GM12878 (cell line): ENCODE measurements around the gene GPR179. TPM values are rescaled to one million over a fixed set of nuclear protein-coding genes. Genes with fewer than 3 reads are reported as not detected.

Source experiments
- ATAC-seq: fragments of 200-7000 bp; cut with Tn5 transposase; 3 replicates; pipeline ENCODE4 v1.9.1; 2020; ENCODE audit warnings: mild to moderate bottlenecking, moderate library complexity
- BruUV-seq: library from RNA; stranded (reverse); fragments of 400-500 nt; replicated peaks from 2 replicates; lab custom pipeline; 2021; lab: Mats Ljungman, UMichigan
- CTCF ChIA-PET: fragments of 300-600 bp; sonication (Branson Sonifier 250); formaldehyde crosslinking; extraction: SDS; loops from one replicate; lab custom pipeline; 2021; ENCODE audit warnings: inconsistent platforms; lab: Yijun Ruan, JAX
- POLR2A ChIA-PET: fragments of 350-600 bp; formaldehyde crosslinking; extraction: SDS; loops from one replicate; lab custom pipeline; 2021; ENCODE audit warnings: inconsistent platforms; lab: Charles Lee
- RAD21 ChIA-PET: fragments of 300-600 bp; sonication (Branson Sonifier 250); formaldehyde crosslinking; loops from one replicate; lab custom pipeline; 2023; ENCODE audit warnings: antibody characterized with exemption; ENCODE audit not compliant: unreplicated experiment; lab: Charles Lee
- SMC1A ChIA-PET: fragments of 300-600 bp; sonication (Branson Sonifier 250); formaldehyde crosslinking; loops from one replicate; lab custom pipeline; 2023; ENCODE audit not compliant: unreplicated experiment, uncharacterized antibody; lab: Charles Lee
- DNase-seq: peaks from one replicate; pipeline ENCODE4 v3.0.0-alpha.2; 2011; ENCODE audit warnings: low read depth, low spot score
- FAIRE-seq: peaks from 3 replicates; lab custom pipeline; 2011; peaks lifted over from hg19 to GRCh38; lab: Jason Lieb, UNC
- H2AFZ ChIP-seq: 2 replicates; pipeline ENCODE4 v1.6.0; 2011; ENCODE audit warnings: low read depth, low read length, control low read depth; ENCODE audit not compliant: control insufficient read depth
- H3K27ac ChIP-seq: 2 replicates; pipeline ENCODE4 v1.5.1; 2011; ENCODE audit warnings: control low read depth; ENCODE audit not compliant: control insufficient read depth, insufficient read depth
- H3K27me3 ChIP-seq, 2 experiments: replicated peaks in 1 of 2; 2 replicates each; pipeline versions ENCODE4 v1.6.0 to v1.6.1; 2011; ENCODE audit warnings: low read length in 1 of 2; ENCODE audit not compliant: control insufficient read depth in 2 of 2, insufficient read depth in 2 of 2
- H3K36me3 ChIP-seq, 2 experiments: 2 replicates each; pipeline ENCODE4 v1.5.1; 2011; ENCODE audit warnings: low read length in 1 of 2; ENCODE audit not compliant: control insufficient read depth in 2 of 2, insufficient read depth in 2 of 2
- H3K4me1 ChIP-seq: 2 replicates; pipeline ENCODE4 v1.6.1; 2011; ENCODE audit warnings: mild to moderate bottlenecking, low read length, moderate library complexity, mixed read lengths; ENCODE audit not compliant: control insufficient read depth, insufficient read depth
- H3K4me2 ChIP-seq: 2 replicates; pipeline ENCODE4 v1.6.0; 2011; ENCODE audit warnings: control low read depth; ENCODE audit not compliant: control insufficient read depth, insufficient read depth
- H3K4me3 ChIP-seq: fragments of 200-600 bp; sonication (generic); 2 replicates; pipeline ENCODE4 v1.5.1; 2016
- H3K79me2 ChIP-seq: 2 replicates; pipeline ENCODE4 v1.6.0; 2011; ENCODE audit warnings: low read length; ENCODE audit not compliant: control insufficient read depth, insufficient read depth
- H3K9ac ChIP-seq: 2 replicates; pipeline ENCODE4 v1.8.0; 2011; ENCODE audit warnings: low read length, control low read depth, mixed read lengths; ENCODE audit not compliant: control insufficient read depth, insufficient read depth
- H3K9me3 ChIP-seq: replicated peaks from 3 replicates; pipeline ENCODE4 v1.5.1; 2011; ENCODE audit warnings: mild to moderate bottlenecking, low read length; ENCODE audit not compliant: control insufficient read depth, insufficient read depth
- H4K20me1 ChIP-seq: 2 replicates; pipeline ENCODE4 v1.6.0; 2011; ENCODE audit not compliant: control insufficient read depth, insufficient read depth
- ATF3 ChIP-seq: IDR thresholded peaks from 2 replicates; pipeline ENCODE4 v1.6.1; 2011; ENCODE audit warnings: low read depth, mild to moderate bottlenecking, low read length, moderate library complexity, borderline replicate concordance; ENCODE audit errors: extremely low read depth
- MEF2B ChIP-seq: fragments of 450-650 bp; IDR thresholded peaks from 2 replicates; pipeline ENCODE4 v1.6.1; 2018; ENCODE audit warnings: mild to moderate bottlenecking, moderate library complexity; ENCODE audit not compliant: partially characterized antibody, poor library complexity, severe bottlenecking
- POLR2AphosphoS5 ChIP-seq: IDR thresholded peaks from 2 replicates; pipeline ENCODE4 v1.6.1; 2011; ENCODE audit warnings: mild to moderate bottlenecking, low read length, inconsistent platforms
- RELA ChIP-seq: fragments of 450-650 bp; IDR thresholded peaks from 2 replicates; pipeline ENCODE4 v1.8.0; 2014; ENCODE audit warnings: borderline replicate concordance; ENCODE audit not compliant: partially characterized antibody
- SMAD5 ChIP-seq: IDR thresholded peaks from 2 replicates; pipeline ENCODE4 v1.6.1; 2016; ENCODE audit warnings: antibody characterized with exemption, low read depth
- TAF1 ChIP-seq: IDR thresholded peaks from 2 replicates; pipeline ENCODE4 v1.6.1; 2011; ENCODE audit warnings: mild to moderate bottlenecking, low read depth, low read length, borderline replicate concordance
- WGBS: methylation state at CpG from one replicate; pipeline ENCODE4 v1.1.6; 2016; ENCODE audit warnings: low lambda C conversion rate; ENCODE audit not compliant: insufficient replicate concordance, insufficient coverage; ENCODE audit errors: missing lambda C conversion rate; 5-methylcytosine and 5-hydroxymethylcytosine counted together
- in situ Hi-C: fragments of 300-500 bp; cut with MboI; formaldehyde crosslinking; loops from 9 replicates; pipeline ENCODE4 v1.14.3; 2018; ENCODE audit warnings: mixed read lengths
- intact Hi-C: fragments of 100-400 bp; cut with micrococcal nuclease; formaldehyde crosslinking; loops from one replicate; pipeline ENCODE4 v1.14.2; 2022; ENCODE audit not compliant: unreplicated experiment
- polyA plus RNA-seq, 11 experiments: library from polyadenylated mRNA; depleted of rRNA in 4 of 11; unstranded in 6 of 11; stranded (reverse) in 5 of 11; fragments of >200 nt; fragmentation: Nextera tagmentation in 4 of 11; fragmentation: Illumina TruSeq in 1 of 11; extraction: Ambion mirVana in 4 of 11; extraction: Trizol in 1 of 11; gene quantifications; 1 replicate in 1 of 11; 2 replicates in 10 of 11; pipeline versions ENCODE4 v1.2.1 to v1.2.3, GENCODE V29; 2011 to 2016; ENCODE audit warnings: inconsistent platforms in 2 of 11, missing spikeins in 2 of 11, low read depth in 1 of 11
- total RNA-seq, 4 experiments: library from RNA; depleted of rRNA in 3 of 4; stranded (reverse); fragments of >200 nt in 3 of 4; fragmentation: Illumina TruSeq in 1 of 4; extraction: Trizol in 1 of 4; gene quantifications; 2 replicates each; pipeline versions ENCODE4 v1.2.1 to v1.2.3, GENCODE V29; 2013 to 2021
- TF ChIP-seq, protein P1 (sequence below): fragments of 450-650 bp; IDR thresholded peaks from 2 replicates; pipeline ENCODE4 v1.6.1; 2017; ENCODE audit warnings: antibody characterized with exemption, mild to moderate bottlenecking, moderate library complexity
- TF ChIP-seq, protein P2 (sequence below): fragments of 450-650 bp; IDR thresholded peaks from 2 replicates; pipeline ENCODE4 v1.6.1; 2017; ENCODE audit warnings: mild to moderate bottlenecking, moderate library complexity
- TF ChIP-seq, protein P3 (sequence below): fragments of 450-650 bp; IDR thresholded peaks from 2 replicates; pipeline ENCODE4 v1.6.1; 2017; ENCODE audit warnings: mild to moderate bottlenecking
- TF ChIP-seq, protein P4 (sequence below): IDR thresholded peaks from 2 replicates; pipeline ENCODE4 v1.6.1; 2012; ENCODE audit warnings: mild to moderate bottlenecking, low read depth, low read length

The GPR179 gene
- total and polyA plus RNA-seq, 10 of the 15 experiments (the other 5 are each of a cell fraction or from before 2014, with no cell fraction given): under 0.01 to 0.08 (median 0.01) TPM; not detected in 3

DNA sequence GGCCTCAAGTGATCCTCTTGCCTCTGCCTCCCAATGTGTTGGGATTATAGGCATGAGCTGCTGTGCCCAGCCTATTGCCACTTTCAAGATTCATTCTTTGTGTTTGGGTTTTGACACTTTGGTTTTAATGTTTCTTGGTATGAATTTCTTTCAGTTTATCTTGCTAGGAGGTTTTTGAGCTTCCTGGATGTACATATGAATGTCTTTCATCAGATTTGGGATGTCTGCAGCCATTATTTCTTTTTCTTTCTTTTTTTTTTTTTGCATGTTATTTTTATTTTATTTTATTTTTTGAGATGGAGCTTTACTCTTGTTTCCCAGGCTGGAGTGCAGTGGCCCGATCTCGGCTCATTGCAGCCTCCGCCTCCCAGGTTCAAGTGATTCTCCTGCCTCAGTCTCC is 28.3 kb downstream of the GPR179 start:
- Histone ChIP-seq H3K9me3 (no peaks in the 10 kb centered on the region), H3K36me3 (peaks cover 0 to 3% of the 10 kb centered on the region in 2 experiments; a peak in 3 of 4 replicates), H3K9ac (no peak overlapping the region), H3K4me3 (no peak overlapping the region), H4K20me1 (no peaks in the 10 kb centered on the region), H3K4me1 (no peaks in the 10 kb centered on the region), H3K4me2 (no peak overlapping the region), H2AFZ (no peak overlapping the region), H3K27me3 (no peaks in the 10 kb centered on the region), H3K79me2 (no peaks in the 10 kb centered on the region), H3K27ac (no peak overlapping the region)
- FAIRE-seq: no peak
- no peak for DNase-seq
- ChIA-PET POLR2A (no interaction called here), CTCF (interaction anchor here (1.0 kb wide), 1 partner anchor 18 kb away, joined by 3 read pairs; no protein-coding TSS in a partner anchor), SMC1A (no interaction called here), RAD21 (no interaction called here)
- WGBS: 67% methylated on average over 3 of the region's 3 CpGs
- intact Hi-C loops: no loop called here
- in situ Hi-C loops: no loop called here
- ATAC-seq: no peak
- BruUV-seq: no TSS peak
- TF ChIP-seq RELA (no peak), MEF2B (no peak), TAF1 (no peak), POLR2AphosphoS5 (no peak), SMAD5 (no peak), ATF3 (no peak)
- TF ChIP-seq, protein P1, sequence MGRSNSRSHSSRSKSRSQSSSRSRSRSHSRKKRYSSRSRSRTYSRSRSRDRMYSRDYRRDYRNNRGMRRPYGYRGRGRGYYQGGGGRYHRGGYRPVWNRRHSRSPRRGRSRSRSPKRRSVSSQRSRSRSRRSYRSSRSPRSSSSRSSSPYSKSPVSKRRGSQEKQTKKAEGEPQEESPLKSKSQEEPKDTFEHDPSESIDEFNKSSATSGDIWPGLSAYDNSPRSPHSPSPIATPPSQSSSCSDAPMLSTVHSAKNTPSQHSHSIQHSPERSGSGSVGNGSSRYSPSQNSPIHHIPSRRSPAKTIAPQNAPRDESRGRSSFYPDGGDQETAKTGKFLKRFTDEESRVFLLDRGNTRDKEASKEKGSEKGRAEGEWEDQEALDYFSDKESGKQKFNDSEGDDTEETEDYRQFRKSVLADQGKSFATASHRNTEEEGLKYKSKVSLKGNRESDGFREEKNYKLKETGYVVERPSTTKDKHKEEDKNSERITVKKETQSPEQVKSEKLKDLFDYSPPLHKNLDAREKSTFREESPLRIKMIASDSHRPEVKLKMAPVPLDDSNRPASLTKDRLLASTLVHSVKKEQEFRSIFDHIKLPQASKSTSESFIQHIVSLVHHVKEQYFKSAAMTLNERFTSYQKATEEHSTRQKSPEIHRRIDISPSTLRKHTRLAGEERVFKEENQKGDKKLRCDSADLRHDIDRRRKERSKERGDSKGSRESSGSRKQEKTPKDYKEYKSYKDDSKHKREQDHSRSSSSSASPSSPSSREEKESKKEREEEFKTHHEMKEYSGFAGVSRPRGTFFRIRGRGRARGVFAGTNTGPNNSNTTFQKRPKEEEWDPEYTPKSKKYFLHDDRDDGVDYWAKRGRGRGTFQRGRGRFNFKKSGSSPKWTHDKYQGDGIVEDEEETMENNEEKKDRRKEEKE: no peak
- TF ChIP-seq, protein P2, sequence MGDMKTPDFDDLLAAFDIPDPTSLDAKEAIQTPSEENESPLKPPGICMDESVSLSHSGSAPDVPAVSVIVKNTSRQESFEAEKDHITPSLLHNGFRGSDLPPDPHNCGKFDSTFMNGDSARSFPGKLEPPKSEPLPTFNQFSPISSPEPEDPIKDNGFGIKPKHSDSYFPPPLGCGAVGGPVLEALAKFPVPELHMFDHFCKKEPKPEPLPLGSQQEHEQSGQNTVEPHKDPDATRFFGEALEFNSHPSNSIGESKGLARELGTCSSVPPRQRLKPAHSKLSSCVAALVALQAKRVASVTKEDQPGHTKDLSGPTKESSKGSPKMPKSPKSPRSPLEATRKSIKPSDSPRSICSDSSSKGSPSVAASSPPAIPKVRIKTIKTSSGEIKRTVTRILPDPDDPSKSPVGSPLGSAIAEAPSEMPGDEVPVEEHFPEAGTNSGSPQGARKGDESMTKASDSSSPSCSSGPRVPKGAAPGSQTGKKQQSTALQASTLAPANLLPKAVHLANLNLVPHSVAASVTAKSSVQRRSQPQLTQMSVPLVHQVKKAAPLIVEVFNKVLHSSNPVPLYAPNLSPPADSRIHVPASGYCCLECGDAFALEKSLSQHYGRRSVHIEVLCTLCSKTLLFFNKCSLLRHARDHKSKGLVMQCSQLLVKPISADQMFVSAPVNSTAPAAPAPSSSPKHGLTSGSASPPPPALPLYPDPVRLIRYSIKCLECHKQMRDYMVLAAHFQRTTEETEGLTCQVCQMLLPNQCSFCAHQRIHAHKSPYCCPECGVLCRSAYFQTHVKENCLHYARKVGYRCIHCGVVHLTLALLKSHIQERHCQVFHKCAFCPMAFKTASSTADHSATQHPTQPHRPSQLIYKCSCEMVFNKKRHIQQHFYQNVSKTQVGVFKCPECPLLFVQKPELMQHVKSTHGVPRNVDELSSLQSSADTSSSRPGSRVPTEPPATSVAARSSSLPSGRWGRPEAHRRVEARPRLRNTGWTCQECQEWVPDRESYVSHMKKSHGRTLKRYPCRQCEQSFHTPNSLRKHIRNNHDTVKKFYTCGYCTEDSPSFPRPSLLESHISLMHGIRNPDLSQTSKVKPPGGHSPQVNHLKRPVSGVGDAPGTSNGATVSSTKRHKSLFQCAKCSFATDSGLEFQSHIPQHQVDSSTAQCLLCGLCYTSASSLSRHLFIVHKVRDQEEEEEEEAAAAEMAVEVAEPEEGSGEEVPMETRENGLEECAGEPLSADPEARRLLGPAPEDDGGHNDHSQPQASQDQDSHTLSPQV: no peak
- TF ChIP-seq, protein P3, sequence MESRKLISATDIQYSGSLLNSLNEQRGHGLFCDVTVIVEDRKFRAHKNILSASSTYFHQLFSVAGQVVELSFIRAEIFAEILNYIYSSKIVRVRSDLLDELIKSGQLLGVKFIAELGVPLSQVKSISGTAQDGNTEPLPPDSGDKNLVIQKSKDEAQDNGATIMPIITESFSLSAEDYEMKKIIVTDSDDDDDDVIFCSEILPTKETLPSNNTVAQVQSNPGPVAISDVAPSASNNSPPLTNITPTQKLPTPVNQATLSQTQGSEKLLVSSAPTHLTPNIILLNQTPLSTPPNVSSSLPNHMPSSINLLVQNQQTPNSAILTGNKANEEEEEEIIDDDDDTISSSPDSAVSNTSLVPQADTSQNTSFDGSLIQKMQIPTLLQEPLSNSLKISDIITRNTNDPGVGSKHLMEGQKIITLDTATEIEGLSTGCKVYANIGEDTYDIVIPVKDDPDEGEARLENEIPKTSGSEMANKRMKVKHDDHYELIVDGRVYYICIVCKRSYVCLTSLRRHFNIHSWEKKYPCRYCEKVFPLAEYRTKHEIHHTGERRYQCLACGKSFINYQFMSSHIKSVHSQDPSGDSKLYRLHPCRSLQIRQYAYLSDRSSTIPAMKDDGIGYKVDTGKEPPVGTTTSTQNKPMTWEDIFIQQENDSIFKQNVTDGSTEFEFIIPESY: no peak
- TF ChIP-seq, protein P4, sequence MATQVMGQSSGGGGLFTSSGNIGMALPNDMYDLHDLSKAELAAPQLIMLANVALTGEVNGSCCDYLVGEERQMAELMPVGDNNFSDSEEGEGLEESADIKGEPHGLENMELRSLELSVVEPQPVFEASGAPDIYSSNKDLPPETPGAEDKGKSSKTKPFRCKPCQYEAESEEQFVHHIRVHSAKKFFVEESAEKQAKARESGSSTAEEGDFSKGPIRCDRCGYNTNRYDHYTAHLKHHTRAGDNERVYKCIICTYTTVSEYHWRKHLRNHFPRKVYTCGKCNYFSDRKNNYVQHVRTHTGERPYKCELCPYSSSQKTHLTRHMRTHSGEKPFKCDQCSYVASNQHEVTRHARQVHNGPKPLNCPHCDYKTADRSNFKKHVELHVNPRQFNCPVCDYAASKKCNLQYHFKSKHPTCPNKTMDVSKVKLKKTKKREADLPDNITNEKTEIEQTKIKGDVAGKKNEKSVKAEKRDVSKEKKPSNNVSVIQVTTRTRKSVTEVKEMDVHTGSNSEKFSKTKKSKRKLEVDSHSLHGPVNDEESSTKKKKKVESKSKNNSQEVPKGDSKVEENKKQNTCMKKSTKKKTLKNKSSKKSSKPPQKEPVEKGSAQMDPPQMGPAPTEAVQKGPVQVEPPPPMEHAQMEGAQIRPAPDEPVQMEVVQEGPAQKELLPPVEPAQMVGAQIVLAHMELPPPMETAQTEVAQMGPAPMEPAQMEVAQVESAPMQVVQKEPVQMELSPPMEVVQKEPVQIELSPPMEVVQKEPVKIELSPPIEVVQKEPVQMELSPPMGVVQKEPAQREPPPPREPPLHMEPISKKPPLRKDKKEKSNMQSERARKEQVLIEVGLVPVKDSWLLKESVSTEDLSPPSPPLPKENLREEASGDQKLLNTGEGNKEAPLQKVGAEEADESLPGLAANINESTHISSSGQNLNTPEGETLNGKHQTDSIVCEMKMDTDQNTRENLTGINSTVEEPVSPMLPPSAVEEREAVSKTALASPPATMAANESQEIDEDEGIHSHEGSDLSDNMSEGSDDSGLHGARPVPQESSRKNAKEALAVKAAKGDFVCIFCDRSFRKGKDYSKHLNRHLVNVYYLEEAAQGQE: no peak
